Ishikawa (cell line): ENCODE results near the gene THSD7A.

Experiments
- CEBPB ChIP-seq: IDR thresholded peaks from 2 replicates; pipeline ENCODE4 v1.6.1; 2012
- CREB1 ChIP-seq: IDR thresholded peaks from 2 replicates; pipeline ENCODE4 v1.6.1; 2012; ENCODE audit warnings: low read depth
- EGR1 ChIP-seq: IDR thresholded peaks from 2 replicates; pipeline ENCODE4 v1.6.1; 2012
- EP300 ChIP-seq: IDR thresholded peaks from 2 replicates; pipeline ENCODE4 v1.6.1; 2012; ENCODE audit warnings: borderline replicate concordance
- FOXM1 ChIP-seq: IDR thresholded peaks from 2 replicates; pipeline ENCODE4 v1.6.1; 2012; ENCODE audit warnings: low read depth, borderline replicate concordance
- MAX ChIP-seq: IDR thresholded peaks from 2 replicates; pipeline ENCODE4 v1.6.1; 2012
- NFIC ChIP-seq: IDR thresholded peaks from 2 replicates; pipeline ENCODE4 v1.6.1; 2012
- RAD21 ChIP-seq: IDR thresholded peaks from 2 replicates; pipeline ENCODE4 v1.6.1; 2012; ENCODE audit warnings: low read depth
- REST ChIP-seq: IDR thresholded peaks from 2 replicates; pipeline ENCODE4 v1.6.1; 2012; ENCODE audit warnings: low read depth, mild to moderate bottlenecking
- TAF1 ChIP-seq: IDR thresholded peaks from 2 replicates; pipeline ENCODE4 v1.6.1; 2012; ENCODE audit warnings: low read depth, mild to moderate bottlenecking
- TCF12 ChIP-seq: IDR thresholded peaks from 2 replicates; pipeline ENCODE4 v1.6.1; 2012; ENCODE audit warnings: low read depth
- TEAD4 ChIP-seq: IDR thresholded peaks from 2 replicates; pipeline ENCODE4 v1.6.1; 2012
- USF1 ChIP-seq: IDR thresholded peaks from 2 replicates; pipeline ENCODE4 v1.6.1; 2012
- YY1 ChIP-seq: IDR thresholded peaks from 2 replicates; pipeline ENCODE4 v1.6.1; 2012; ENCODE audit warnings: low read depth
- ZBTB7A ChIP-seq: IDR thresholded peaks from 2 replicates; pipeline ENCODE4 v1.6.1; 2012; ENCODE audit warnings: low read depth

The THSD7A gene

GRCh38 chr7:11699666-11700065 is 132.3 kb downstream of the THSD7A start:
- TF ChIP-seq TAF1 = no peak
- no peak for TF ChIP-seq CEBPB
- no peak for TF ChIP-seq CREB1
- no peak for TF ChIP-seq MAX
- TF ChIP-seq FOXM1 = no peak
- TF ChIP-seq REST = no peak
- no peak for TF ChIP-seq RAD21

- TF ChIP-seq RAD21 = no peak
- no peak for TF ChIP-seq CEBPB
- TF ChIP-seq NFIC = peak; percentile 33; the same call in 1 of the 2 replicates
- TF ChIP-seq ZBTB7A = no peak
- TF ChIP-seq TCF12 = no peak
- TF ChIP-seq EP300 = no peak
These were observed 133.6 kb downstream of the THSD7A start for GRCh38 chr7:11698384-11698871.

GRCh38 chr7:11690395-11690794 is 141.6 kb downstream of the THSD7A start:
- no peak for TF ChIP-seq TAF1
- no peak for TF ChIP-seq TEAD4
- TF ChIP-seq YY1 = no peak
- TF ChIP-seq RAD21 = no peak
- no peak for TF ChIP-seq EP300
- no peak for TF ChIP-seq USF1
- TF ChIP-seq ZBTB7A = no peak
- TF ChIP-seq FOXM1 = no peak
- TF ChIP-seq MAX = no peak
- TF ChIP-seq NFIC = no peak
- TF ChIP-seq CREB1 = no peak
- TF ChIP-seq TCF12 = no peak
- TF ChIP-seq EGR1 = no peak
- no peak for TF ChIP-seq CEBPB
- TF ChIP-seq REST = no peak

- TF ChIP-seq YY1 (no peak), CEBPB (no peak), EP300 (no peak; the same call in 1 of the 2 replicates), ZBTB7A (no peak), REST (no peak), EGR1 (no peak), TEAD4 (no peak), USF1 (no peak), TCF12 (no peak; the same call in 1 of the 2 replicates), MAX (no peak), RAD21 (no peak), TAF1 (no peak), CREB1 (no peak), NFIC (no peak), FOXM1 (no peak)
These were observed 142.9 kb downstream of the THSD7A start for GRCh38 chr7:11689096-11689495.
